Stimulated activated CD8-positive, alpha-beta memory T cell treated with anti-CD3 and anti-CD28 coated beads, Interleukin-7, amount 100 ng/mL, for 24 hours (primary cell): ENCODE data around the gene S1PR2.
A peak's percentile ranks its signal among the peaks of the same experiment; 100 is the strongest.
"Not testable (repeated sequence)": the region's sequence is repeated elsewhere in the genome, so short reads cannot be mapped to it uniquely, and the experiment has no call there.

Source experiments
- DNase-seq: peaks from one replicate; pipeline ENCODE4 v3.0.0-alpha.2; 2020; ENCODE audit warnings: low read depth

S1PR2 gene

GRCh38 chr19:10223488-10224213, 7.5 kb downstream of the S1PR2 start:
- DNase-seq, result no peak

- no peak for DNase-seq
These were observed 8.8 kb downstream of the S1PR2 start for GRCh38 chr19:10222201-10222890.

GRCh38 chr19:10220695-10221094, 10.4 kb downstream of the S1PR2 start:
- DNase-seq, result no peak

GRCh38 chr19:10219678-10220077, 11.5 kb downstream of the S1PR2 start:
- no peak for DNase-seq

GRCh38 chr19:10217085-10217484, 14.0 kb downstream of the S1PR2 start:
- no peak for DNase-seq

- no peak for DNase-seq
These were observed 16.3 kb downstream of the S1PR2 start for GRCh38 chr19:10214784-10215183.

GRCh38 chr19:10211691-10212090, 19.4 kb downstream of the S1PR2 start:
- no peak for DNase-seq

GRCh38 chr19:10211061-10211460, 20.1 kb downstream of the S1PR2 start:
- no peak for DNase-seq

- DNase-seq, result no peak
These were observed 21.8 kb downstream of the S1PR2 start for GRCh38 chr19:10209315-10209714.

- no peak for DNase-seq
These were observed 24.1 kb downstream of the S1PR2 start for GRCh38 chr19:10207026-10207425.

GRCh38 chr19:10206226-10206885, 24.8 kb downstream of the S1PR2 start:
- DNase-seq, result no peak

GRCh38 chr19:10205636-10206035, 25.5 kb downstream of the S1PR2 start:
- no peak for DNase-seq

- DNase-seq, result no peak
These were observed 27.4 kb downstream of the S1PR2 start for GRCh38 chr19:10203686-10204085.

GRCh38 chr19:10201176-10201575, 30.0 kb downstream of the S1PR2 start:
- DNase-seq, result no peak

GRCh38 chr19:10200101-10200500, 31.0 kb downstream of the S1PR2 start:
- DNase-seq, result not testable (repeated sequence)

- not testable (repeated sequence) for DNase-seq
These were observed 32.1 kb downstream of the S1PR2 start for GRCh38 chr19:10198889-10199644.

GRCh38 chr19:10195199-10195519, 36.0 kb downstream of the S1PR2 start:
- no peak for DNase-seq

- peak; percentile 97 for DNase-seq
These were observed 36.5 kb downstream of the S1PR2 start, which contains the start of gene DNMT1 for GRCh38 chr19:10194500-10195198. DNMT1 (minus strand) TSS chr19:10194953; CDS start chr19:10194899, 54 bp downstream.

- no peak for DNase-seq
These were observed 37.2 kb downstream of the S1PR2 start for GRCh38 chr19:10193790-10194499.

GRCh38 chr19:10192922-10193321, 38.2 kb downstream of the S1PR2 start:
- DNase-seq, result no peak

- no peak for DNase-seq
These were observed 39.8 kb downstream of the S1PR2 start for GRCh38 chr19:10191347-10191746.
